ENCODE data around the gene SPRYD7.
"Not testable (repeated sequence)": the region's sequence is repeated elsewhere in the genome, so short reads cannot be mapped to it uniquely, and the experiment has no call there.

The SPRYD7 gene

GRCh38 chr13:49932868-49933267 lies 3.3 kb downstream of the SPRYD7 start:
- DNase-seq (ENCODE audit: low spot score) = no peak

DNA sequence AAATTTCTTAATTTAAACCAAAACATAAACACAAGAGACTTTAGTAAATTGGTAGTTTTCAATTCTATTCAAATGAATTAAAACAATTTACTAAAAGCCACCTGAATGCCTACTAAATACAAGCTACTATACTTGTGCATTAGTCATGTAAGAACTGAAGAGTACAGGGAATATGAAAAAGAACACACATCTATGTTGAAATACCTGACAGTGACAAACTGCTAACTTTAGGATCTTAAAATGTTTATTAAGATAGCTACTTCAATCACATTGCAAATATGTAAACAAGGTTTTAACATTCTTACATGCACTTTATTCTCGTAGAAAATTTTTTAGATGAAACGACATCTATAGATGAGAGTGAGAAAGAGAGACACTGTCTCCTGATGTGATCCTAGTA lies 4.1 kb downstream of the SPRYD7 start:
- no peak for DNase-seq (ENCODE audit: low spot score)

DNA sequence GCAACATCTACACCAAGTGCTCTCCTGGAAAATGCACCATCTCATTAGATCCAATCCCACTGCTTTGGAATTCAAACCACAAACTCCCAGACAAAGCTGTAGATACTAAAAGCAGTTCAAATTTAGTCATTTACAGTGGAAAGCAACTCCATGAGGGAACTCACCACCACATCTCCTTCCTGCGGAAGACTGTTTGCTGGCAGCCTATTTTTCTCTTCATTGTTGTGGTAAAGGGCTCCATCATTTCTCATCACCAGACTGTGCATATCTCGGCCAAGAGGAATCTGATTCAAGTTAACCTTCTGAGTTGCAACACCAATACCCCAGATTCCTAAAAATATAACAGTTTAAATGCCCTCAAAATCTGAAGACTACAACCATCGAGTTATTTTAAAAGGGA lies 8.4 kb downstream of the SPRYD7 start:
- no peak for DNase-seq (ENCODE audit: low spot score)

- no peak for DNase-seq (ENCODE audit: low spot score)
Measured at GRCh38 chr13:49925881-49926418, 10.2 kb downstream of the SPRYD7 start.

- DNase-seq (ENCODE audit: low spot score) = no peak
Measured at GRCh38 chr13:49922301-49922700, 13.8 kb downstream of the SPRYD7 start.

DNA sequence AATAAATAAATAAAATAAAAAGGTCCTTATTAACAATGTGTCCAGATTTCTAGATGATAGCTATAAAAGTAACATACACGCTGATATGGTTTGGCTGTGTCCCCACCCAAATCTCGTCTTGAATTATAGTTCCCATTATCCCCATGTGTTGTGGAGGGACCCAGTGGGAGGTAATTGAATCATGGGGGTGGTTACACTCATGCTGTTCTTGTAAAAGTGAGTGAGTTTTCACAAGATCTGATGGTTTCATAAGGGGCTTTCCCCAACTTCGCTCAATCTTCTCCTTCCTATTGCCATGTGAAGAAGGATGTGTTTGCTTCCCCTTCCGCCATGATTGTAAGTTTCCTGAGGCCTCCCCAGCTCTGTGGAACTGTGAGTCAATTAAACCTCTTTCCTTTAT lies 15.2 kb downstream of the SPRYD7 start:
- DNase-seq (ENCODE audit: low spot score) = not testable (repeated sequence)

DNA sequence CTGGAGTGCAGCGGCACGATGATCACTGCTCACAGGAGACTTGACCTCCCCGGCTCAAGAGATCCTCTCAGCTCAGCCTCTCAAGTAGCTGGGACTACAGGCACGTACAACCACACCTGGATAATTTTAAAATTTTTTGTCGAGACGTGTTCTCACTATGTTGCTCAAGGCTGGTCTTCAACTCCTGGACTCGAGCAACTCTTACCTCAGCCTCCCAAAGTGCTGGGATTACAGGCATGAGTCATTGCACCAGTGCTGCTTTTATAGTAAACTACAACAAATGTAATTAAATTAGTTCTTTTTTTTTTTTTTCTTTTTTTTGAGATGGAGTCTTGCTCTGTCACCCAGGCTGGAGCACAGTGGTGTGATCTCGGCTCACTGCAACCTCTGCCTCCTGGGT lies 18.0 kb downstream of the SPRYD7 start:
- DNase-seq (ENCODE audit: low spot score) = not testable (repeated sequence)

- no peak for DNase-seq (ENCODE audit: low spot score)
Measured at GRCh38 chr13:49914947-49915346, 21.2 kb downstream of the SPRYD7 start.

- DNase-seq (ENCODE audit: low spot score) = no peak
Measured at GRCh38 chr13:49908637-49909036, 27.5 kb downstream of the SPRYD7 start.

GRCh38 chr13:49904729-49905456 lies 31.2 kb downstream of the SPRYD7 start:
- DNase-seq (ENCODE audit: low spot score) = no peak

DNA sequence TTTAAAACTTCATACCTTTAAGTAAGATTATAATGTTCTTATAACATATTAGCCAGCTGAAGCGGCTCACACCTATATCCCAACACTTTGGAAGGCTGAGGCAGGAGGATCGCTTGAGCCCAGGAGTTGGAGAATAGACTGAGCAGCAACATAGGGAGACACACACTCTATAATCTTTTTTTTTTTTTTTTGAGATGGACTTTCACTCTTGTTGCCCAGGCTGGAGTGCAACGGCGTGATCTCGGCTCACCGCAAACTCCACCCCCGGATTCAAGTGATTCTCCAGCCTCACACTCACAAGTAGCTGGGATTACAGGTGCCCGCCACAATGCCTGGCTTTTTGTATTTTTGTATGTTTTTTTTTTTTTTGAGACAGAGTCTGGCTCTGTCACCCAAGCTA lies 37.3 kb downstream of the SPRYD7 start:
- no peak for DNase-seq (ENCODE audit: low spot score)

DNA sequence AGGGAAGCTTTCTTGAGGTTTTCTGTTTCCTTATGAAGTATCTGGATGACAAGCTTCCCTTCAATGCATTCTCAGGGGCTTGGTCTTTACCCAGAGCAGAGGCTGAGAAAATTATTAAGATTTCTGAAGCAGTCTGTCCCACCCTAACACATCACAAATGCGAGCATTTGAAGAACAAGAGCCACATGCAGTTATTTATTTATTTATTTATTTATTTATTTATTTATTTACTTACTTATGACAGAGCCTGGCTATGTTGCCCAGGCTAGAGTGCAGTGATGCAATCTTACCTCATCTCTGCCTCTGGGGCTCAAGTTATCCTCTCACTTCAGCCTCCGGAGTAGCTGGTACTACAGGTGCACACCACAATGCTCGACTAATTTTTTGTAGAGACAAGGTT lies 38.4 kb downstream of the SPRYD7 start:
- no peak for DNase-seq (ENCODE audit: low spot score)

GRCh38 chr13:49895826-49896225 lies 40.3 kb downstream of the SPRYD7 start:
- DNase-seq (ENCODE audit: low spot score) = no peak

DNA sequence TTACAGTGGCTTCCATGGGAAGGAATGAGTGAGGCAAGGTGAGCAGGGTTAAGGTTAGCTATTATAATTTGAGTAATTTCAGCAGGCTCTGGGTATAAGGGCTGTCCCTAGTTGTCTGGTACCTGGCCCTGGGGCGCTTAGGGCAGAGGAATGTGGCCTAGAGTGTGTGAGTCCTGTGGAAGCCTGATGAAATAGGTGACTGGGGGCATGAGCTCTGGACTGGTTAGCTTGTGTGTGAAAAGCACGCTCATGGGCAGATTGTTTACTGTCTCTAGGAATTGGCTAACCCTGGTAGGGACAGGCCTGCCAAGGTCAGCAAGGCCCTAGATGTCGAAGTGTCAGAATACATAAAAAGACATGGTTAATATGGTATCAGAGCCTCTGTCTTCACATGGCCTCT lies 42.5 kb downstream of the SPRYD7 start:
- no peak for DNase-seq (ENCODE audit: low spot score)

- DNase-seq (ENCODE audit: low spot score) = no peak
Measured at GRCh38 chr13:49890376-49890775, 45.8 kb downstream of the SPRYD7 start.

DNA sequence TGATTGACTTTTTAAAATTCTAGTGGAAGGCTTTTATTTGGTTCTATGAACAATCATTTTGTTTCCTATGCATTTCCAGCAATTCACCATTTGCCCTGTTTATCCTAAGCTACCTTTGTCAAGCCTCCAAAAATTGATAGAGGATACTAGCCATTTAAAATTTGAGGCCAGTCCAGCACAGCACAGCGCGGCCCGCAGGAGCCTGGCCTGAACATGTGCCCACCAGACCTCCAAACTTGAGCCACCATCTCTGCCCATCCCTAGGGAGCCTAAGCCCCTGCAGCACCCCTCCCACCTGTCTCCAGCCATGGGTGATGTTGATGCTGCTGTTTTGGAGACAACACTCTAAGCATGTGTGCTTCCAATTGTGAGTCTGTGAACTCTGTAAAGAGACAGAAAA lies 57.5 kb downstream of the SPRYD7 start:
- DNase-seq (ENCODE audit: low spot score) = no peak

DNA sequence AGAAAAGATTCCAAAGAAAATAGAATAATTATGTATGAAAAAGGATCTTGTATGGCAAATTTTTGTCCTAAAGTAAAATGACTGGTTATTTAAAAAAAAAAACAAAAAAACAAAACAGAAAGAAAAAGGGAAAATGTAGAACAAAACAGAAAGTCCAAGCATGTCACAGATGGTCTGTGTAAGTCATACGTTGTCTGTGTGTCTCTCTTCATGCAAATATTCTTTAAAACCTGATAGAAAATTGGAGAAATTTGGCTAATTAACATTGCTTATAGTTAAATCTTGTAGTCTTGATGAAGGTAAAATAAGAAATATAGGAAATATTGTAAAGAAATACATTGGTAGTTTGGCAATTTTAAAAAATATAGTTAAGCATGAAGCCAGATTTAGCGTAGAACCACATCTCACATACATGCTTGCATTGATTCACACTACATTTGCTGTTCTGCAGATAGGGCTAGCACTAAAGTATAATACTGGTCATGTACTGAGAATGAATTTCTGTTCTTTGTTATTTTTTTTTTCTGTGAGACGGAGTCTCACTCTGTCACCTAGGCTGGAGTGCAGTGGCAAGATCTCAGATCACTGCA lies 58.4 kb downstream of the SPRYD7 start:
- no peak for DNase-seq (ENCODE audit: low spot score)

- DNase-seq (ENCODE audit: low spot score) = no peak
Measured at GRCh38 chr13:49874430-49874829, 61.7 kb downstream of the SPRYD7 start.

GRCh38 chr13:49869519-49869918 lies 66.6 kb downstream of the SPRYD7 start:
- DNase-seq (ENCODE audit: low spot score) = no peak

DNA sequence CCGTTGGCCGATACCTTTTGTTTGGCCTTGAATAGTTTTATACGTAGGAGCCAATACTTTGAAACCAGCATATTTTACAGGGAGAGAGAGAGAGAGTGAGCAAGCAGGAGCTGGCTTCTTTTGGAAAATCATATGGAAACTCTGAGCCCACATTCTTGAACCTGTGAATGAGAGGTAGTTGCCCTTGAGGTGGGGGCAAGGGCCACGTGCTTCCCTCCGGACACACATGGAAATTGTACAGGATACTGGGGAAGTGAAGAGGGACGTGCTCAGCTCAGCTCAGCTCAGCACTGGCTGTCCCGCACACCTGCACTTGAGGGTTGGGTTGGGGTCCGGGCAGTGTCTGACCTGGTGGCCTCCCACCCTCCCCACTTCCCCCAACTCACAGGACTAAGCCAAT lies 68.3 kb downstream of the SPRYD7 start:
- DNase-seq (ENCODE audit: low spot score) = no peak

DNA sequence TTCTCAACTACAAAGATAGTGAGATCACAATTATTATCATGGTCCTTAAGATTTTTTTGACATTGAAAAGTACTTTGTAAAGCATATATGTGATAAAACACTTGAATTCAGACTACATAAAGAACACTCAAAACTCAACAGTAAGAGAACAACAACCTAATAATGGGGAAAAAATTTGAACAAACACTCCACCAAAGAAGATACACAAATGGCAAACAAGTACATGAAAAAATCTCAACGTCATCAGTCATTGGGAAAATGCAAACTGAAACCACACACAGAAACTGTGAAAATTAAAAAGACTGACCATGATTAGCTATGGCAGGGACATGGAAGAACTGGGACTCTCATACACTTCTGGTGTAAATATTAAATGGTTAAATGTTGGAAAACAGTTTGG lies 70.9 kb downstream of the SPRYD7 start:
- no peak for DNase-seq (ENCODE audit: low spot score)

DNA sequence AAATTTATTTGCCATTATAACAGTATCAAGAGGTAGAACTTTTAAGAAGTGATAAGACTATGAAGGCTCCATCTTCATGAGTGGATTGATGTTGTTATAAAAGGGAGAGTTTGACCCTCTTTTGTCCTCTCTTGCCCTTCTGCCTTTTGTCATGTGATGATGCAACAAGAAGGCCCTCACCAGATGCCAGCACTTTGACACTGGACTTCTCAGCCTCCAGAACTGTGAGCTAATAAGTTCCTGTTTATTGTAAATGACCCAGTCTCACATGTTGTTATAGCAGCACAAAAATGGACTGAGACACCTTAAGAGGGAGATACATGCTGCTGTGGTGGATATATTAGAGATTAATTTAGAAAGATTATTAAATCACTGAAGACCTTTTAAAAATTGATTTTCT lies 71.6 kb downstream of the SPRYD7 start:
- DNase-seq (ENCODE audit: low spot score) = no peak
